H4 (cell line): ENCODE measurements around the gene PKN2. TPM values are rescaled to one million over a fixed set of nuclear protein-coding genes. Genes with fewer than 3 reads are reported as not detected.
"Not testable (repeated sequence)": the region's sequence is repeated elsewhere in the genome, so short reads cannot be mapped to it uniquely, and the experiment has no call there.

Source experiments
- DNase-seq: peaks from one replicate; pipeline ENCODE4 v3.0.0-alpha.2; 2015; ENCODE audit warnings: low spot score
- total RNA-seq: library from RNA; depleted of rRNA; stranded (reverse); fragments of >200 nt; shearing (Covaris generic); gene quantifications from 2 replicates; pipeline ENCODE4 v1.2.3, GENCODE V29; 2014; rRNA removed

The PKN2 gene
- total RNA-seq, 1 experiment from 2014 or later = 14.8 TPM

GRCh38 chr1:88880717-88881116 lies 196.6 kb downstream of the PKN2 start:
- DNase-seq = not testable (repeated sequence)

GRCh38 chr1:88883156-88883555 lies 199.1 kb downstream of the PKN2 start:
- DNase-seq = no peak

Other genes starting within 250 kb of the PKN2 start
- 42.5 and 56.3 TPM in 2 replicates for gene GTF2B, start 207.3 kb downstream of the PKN2 start, total RNA-seq